GM08714 (cell line): Measurements from ENCODE around the gene SPTLC1.
"Not testable (repeated sequence)": the region's sequence is repeated elsewhere in the genome, so short reads cannot be mapped to it uniquely, and the experiment has no call there.

ENCODE experiments used
- H3K4me3 ChIP-seq: fragments of 200-500 bp; sonication (Bioruptor generic); 2 replicates; pipeline ENCODE4 v1.5.1; 2014; ENCODE audit warnings: mild to moderate bottlenecking, low read length, inconsistent platforms
- ZNF274 ChIP-seq: IDR thresholded peaks from 2 replicates; pipeline ENCODE4 v1.6.1; 2012; ENCODE audit warnings: mild to moderate bottlenecking, low read depth, low read length

The SPTLC1 gene

GRCh38 chr9:92003308-92004044 lies 111.7 kb downstream of the SPTLC1 start:
- H3K4me3 ChIP-seq = no peak overlapping the region
- no peak for TF ChIP-seq ZNF274

GRCh38 chr9:92001948-92002347 lies 113.3 kb downstream of the SPTLC1 start:
- not testable (repeated sequence) for H3K4me3 ChIP-seq

GRCh38 chr9:92001244-92001643 lies 114.0 kb downstream of the SPTLC1 start:
- TF ChIP-seq ZNF274 = no peak
- no peak overlapping the region for H3K4me3 ChIP-seq

- TF ChIP-seq ZNF274 = no peak
- H3K4me3 ChIP-seq = no peak overlapping the region
Observed at GRCh38 chr9:91995000-91995655, 120.1 kb downstream of the SPTLC1 start.

- TF ChIP-seq ZNF274 = no peak
Observed at GRCh38 chr9:91994422-91994821, 120.8 kb downstream of the SPTLC1 start.

GRCh38 chr9:91992461-91993041 lies 122.7 kb downstream of the SPTLC1 start:
- no peak overlapping the region for H3K4me3 ChIP-seq
- no peak for TF ChIP-seq ZNF274

More at GRCh38 chr9:91994422-91994821, 120.8 kb downstream of the SPTLC1 start:
- H3K4me3 ChIP-seq = no peak overlapping the region

- TF ChIP-seq ZNF274 = no peak
- H3K4me3 ChIP-seq = no peak overlapping the region
Observed at GRCh38 chr9:91991721-91992341, 123.4 kb downstream of the SPTLC1 start.

- no peak overlapping the region for H3K4me3 ChIP-seq
- TF ChIP-seq ZNF274 = no peak
Observed at GRCh38 chr9:91986248-91986647, 129.0 kb downstream of the SPTLC1 start.

GRCh38 chr9:91985692-91986091 lies 129.5 kb downstream of the SPTLC1 start:
- no peak overlapping the region for H3K4me3 ChIP-seq

More at GRCh38 chr9:91985692-91986091, 129.5 kb downstream of the SPTLC1 start:
- no peak for TF ChIP-seq ZNF274
